ENCODE data around the gene ANKRD34A. TPM values are rescaled to one million over a fixed set of nuclear protein-coding genes. Genes with fewer than 3 reads are reported as not detected.
A peak's percentile ranks its signal among the peaks of the same experiment; 100 is the strongest.

The ANKRD34A gene
- total and polyA plus RNA-seq, 3 donors from 2014 or later: 0.31 to 0.51 (median 0.43) TPM

DNA sequence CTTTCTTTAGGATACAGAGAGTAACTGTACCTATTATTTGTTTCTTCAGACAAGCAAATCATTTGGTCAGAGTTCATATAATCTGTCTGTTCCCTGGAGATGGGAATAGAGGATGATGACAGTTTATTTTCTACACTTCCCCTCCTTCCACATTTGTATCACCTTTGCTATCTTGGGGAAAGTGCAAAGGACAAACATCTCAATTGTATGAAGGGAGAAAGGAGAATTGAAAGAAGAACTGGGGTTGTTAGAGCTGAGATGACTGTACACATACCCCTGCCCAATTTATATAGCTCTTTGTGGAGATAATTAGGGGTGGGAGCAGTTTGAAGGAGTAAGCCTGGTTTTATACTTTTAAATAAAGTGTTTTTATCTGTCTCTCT lies 14.1 kb upstream of the ANKRD34A start:
- DNase-seq: no peak
- Histone ChIP-seq H3K4me3 (no peak overlapping the region), H3K4me1 (peaks cover 29% of the 10 kb centered on the region), H3K27ac (peak overlapping the region; percentile 90 to 96), H3K9me3 (no peaks in the 10 kb centered on the region), H3K27me3 (no peaks in the 10 kb centered on the region), H3K36me3 (ENCODE audit: low read depth, missing control alignments) (no peaks in the 10 kb centered on the region)
- TF ChIP-seq POLR2A (IDR thresholded peaks at IDR 0.05) (no peak), CTCF (IDR thresholded peaks at IDR 0.05) (no peak)
- intact Hi-C loops (cut with DNase I; ENCODE audit: low total_unique reads): no loop called here

DNA sequence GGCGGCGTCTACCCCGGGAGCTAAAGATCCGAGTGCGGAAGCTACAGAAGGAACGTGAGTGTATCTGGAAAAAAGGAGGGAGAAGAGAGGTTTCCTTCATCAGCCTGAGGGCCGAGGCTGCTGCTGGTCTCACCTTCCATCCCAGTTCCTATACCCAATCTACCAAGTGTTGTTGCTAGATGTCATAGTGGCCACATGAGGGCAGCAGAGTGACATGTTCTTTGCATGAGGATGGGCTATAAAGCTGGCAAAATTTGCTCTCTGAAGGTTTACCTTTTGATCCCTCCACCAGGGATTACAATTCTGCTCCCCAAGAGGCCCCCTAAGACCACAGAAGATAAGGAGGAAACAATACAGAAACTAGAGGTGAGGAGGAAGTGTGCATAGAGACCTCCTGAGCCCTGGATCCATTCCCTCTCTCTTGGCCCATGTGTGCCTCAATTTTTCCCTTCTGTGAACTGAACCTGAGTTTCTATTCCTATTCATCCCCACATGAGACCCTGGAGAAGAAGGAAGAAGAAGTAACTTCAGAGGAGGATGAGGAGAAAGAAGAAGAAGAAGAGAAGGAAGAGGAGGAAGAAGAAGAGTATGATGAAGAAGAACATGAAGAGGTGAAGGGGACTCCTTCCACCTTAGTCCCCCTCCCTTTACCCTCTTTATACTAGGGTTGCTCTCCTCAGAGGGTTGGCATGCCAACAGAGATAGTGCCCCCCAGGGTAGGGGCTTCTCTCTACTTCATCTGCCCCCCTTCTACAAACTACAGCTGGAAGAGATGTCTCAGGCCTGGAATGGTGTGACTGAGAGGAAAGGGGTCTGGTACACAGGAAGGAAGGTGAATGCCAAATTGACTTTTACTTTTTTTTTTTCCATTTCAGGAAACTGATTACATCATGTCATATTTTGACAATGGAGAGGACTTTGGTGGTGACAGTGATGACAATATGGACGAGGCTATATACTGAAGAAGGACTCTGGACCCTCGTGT lies 13.4 kb upstream of the ANKRD34A start:
- H3K36me3 ChIP-seq (ENCODE audit: low read depth, missing control alignments): no peaks in the 10 kb centered on the region
- DNase-seq: peak; percentile 91
- H3K27me3 ChIP-seq: no peaks in the 10 kb centered on the region
- H3K27ac ChIP-seq: peak overlapping the region; percentile 90 to 96
- 37 to 40% methylated on average over 9 of the region's 9 CpGs for WGBS, 2 donors
- TF ChIP-seq POLR2A (IDR thresholded peaks at IDR 0.05) (no peak), CTCF (IDR thresholded peaks at IDR 0.05) (peak; percentile 82 to 89 (median 86))
- peaks cover 29% of the 10 kb centered on the region for H3K4me1 ChIP-seq
- no peaks in the 10 kb centered on the region for H3K9me3 ChIP-seq
- intact Hi-C loops (cut with DNase I; ENCODE audit: low total_unique reads): no loop called here
- no peak overlapping the region for H3K4me3 ChIP-seq

DNA sequence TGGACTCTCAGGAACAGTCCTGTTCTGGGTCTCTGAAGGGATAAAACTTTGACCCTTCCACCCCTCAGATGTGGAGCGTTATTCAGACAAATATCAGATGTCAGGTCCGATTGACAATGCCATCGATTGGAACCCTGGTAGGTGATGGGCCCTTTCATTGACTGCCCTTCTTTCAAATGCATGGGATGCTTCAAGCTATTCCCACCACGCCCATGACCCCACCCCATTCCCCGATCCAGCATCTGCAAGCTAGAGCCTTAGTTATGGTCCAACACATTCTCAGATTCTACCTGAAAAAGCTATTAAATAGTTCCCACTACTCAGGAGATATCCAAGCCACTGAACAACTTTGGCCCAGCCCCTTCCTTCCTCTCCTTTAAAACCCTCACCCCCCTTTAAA lies 12.6 kb upstream of the ANKRD34A start:
- H3K27ac ChIP-seq: peak overlapping the region; percentile 90 to 96
- WGBS, 2 donors: 85 to 95% methylated on average over 5 of the region's 5 CpGs
- TF ChIP-seq POLR2A (IDR thresholded peaks at IDR 0.05): no peak
- TF ChIP-seq CTCF (IDR thresholded peaks at IDR 0.05): no peak
- intact Hi-C loops (cut with DNase I; ENCODE audit: low total_unique reads): no loop called here
- no peak for DNase-seq
- peaks cover 29% of the 10 kb centered on the region for H3K4me1 ChIP-seq
- H3K4me3 ChIP-seq: no peak overlapping the region
- no peaks in the 10 kb centered on the region for H3K36me3 ChIP-seq (ENCODE audit: low read depth, missing control alignments)
- no peaks in the 10 kb centered on the region for H3K9me3 ChIP-seq
- no peaks in the 10 kb centered on the region for H3K27me3 ChIP-seq

GRCh38 chr1:145975216-145975615 lies 10.8 kb upstream of the ANKRD34A start:
- no peak for DNase-seq
- Histone ChIP-seq H3K27ac (no peak overlapping the region), H3K9me3 (no peaks in the 10 kb centered on the region), H3K27me3 (no peaks in the 10 kb centered on the region), H3K4me3 (no peak overlapping the region), H3K36me3 (ENCODE audit: low read depth, missing control alignments) (no peaks in the 10 kb centered on the region), H3K4me1 (peaks cover 26% of the 10 kb centered on the region)
- 60 to 88% methylated on average over 4 of the region's 4 CpGs for WGBS, 2 donors
- TF ChIP-seq POLR2A (IDR thresholded peaks at IDR 0.05) (no peak), CTCF (IDR thresholded peaks at IDR 0.05) (no peak)
- intact Hi-C loops (cut with DNase I; ENCODE audit: low total_unique reads): no loop called here
